T-helper 17 cell (primary cell): ENCODE data around the gene HLCS. TPM values are rescaled to one million over a fixed set of nuclear protein-coding genes. Genes with fewer than 3 reads are reported as not detected.
A peak's percentile ranks its signal among the peaks of the same experiment; 100 is the strongest.
"Not testable (repeated sequence)": the region's sequence is repeated elsewhere in the genome, so short reads cannot be mapped to it uniquely, and the experiment has no call there.

Experiments
- ATAC-seq: fragments of 150-1000 bp; cut with Tn5 transposase; 2 replicates; pipeline ENCODE4 v1.10.0; 2021; ENCODE audit warnings: mild to moderate bottlenecking, moderate library complexity
- DNase-seq, 3 donors: peaks; one replicate each; pipeline versions ENCODE4 v3.0.0 to v3.0.0-alpha.2; 2020 to 2021
- H3K9me3 ChIP-seq: one replicate; pipeline ENCODE4 v1.7.0; 2013; ENCODE audit warnings: low read length, mild to moderate bottlenecking; ENCODE audit not compliant: control insufficient read depth, poor library complexity, severe bottlenecking
- H3K27ac Mint-ChIP-seq: one replicate; pipeline ENCODE4 v1.8.0; 2022; ENCODE audit warnings: mild to moderate bottlenecking, moderate library complexity, mixed read lengths
- H3K27me3 Mint-ChIP-seq: one replicate; pipeline ENCODE4 v1.8.0; 2022; ENCODE audit warnings: mixed read lengths
- H3K36me3 Mint-ChIP-seq: one replicate; pipeline ENCODE4 v1.8.0; 2022; ENCODE audit warnings: low read depth, mixed read lengths
- H3K4me1 Mint-ChIP-seq: one replicate; pipeline ENCODE4 v1.8.0; 2022; ENCODE audit warnings: mild to moderate bottlenecking, mixed read lengths
- H3K4me3 Mint-ChIP-seq: one replicate; pipeline ENCODE4 v1.8.0; 2022; ENCODE audit warnings: mild to moderate bottlenecking, moderate library complexity, mixed read lengths
- total RNA-seq, 4 donors: library from RNA in 2 of 4; stranded (reverse) in 2 of 4; gene quantifications; one replicate each; pipeline ENCODE4 v1.2.3 and lab custom pipeline; 2022 to 2026

HLCS gene
- total RNA-seq, 2 donors from 2014 or later: 14.4 to 16.3 TPM

- DNase-seq (no peak), ATAC-seq (no peak)
- peaks cover 5% of the 10 kb centered on the region for H3K36me3 Mint-ChIP-seq
- no peaks in the 10 kb centered on the region for H3K9me3 ChIP-seq
- no peaks in the 10 kb centered on the region for H3K27me3 Mint-ChIP-seq
- peaks cover 17% of the 10 kb centered on the region for H3K4me1 Mint-ChIP-seq
- no peak overlapping the region for H3K4me3 Mint-ChIP-seq
- peak overlapping the region; percentile 21 for H3K27ac Mint-ChIP-seq
Measured at GRCh38 chr21:36960676-36961284, 5.7 kb downstream of the HLCS start.

- H3K4me1 Mint-ChIP-seq: peaks cover 7% of the 10 kb centered on the region
- H3K36me3 Mint-ChIP-seq: peaks cover 5% of the 10 kb centered on the region
- no peaks in the 10 kb centered on the region for H3K9me3 ChIP-seq
- H3K27me3 Mint-ChIP-seq: no peaks in the 10 kb centered on the region
- H3K27ac Mint-ChIP-seq: peak overlapping the region; percentile 56
- no peak overlapping the region for H3K4me3 Mint-ChIP-seq
- DNase-seq (no peak), ATAC-seq (no peak)
Measured at GRCh38 chr21:36959020-36959835, 7.2 kb downstream of the HLCS start.

GRCh38 chr21:36955783-36956182, 10.7 kb downstream of the HLCS start:
- DNase-seq (no peak), ATAC-seq (no peak)
- no peaks in the 10 kb centered on the region for H3K9me3 ChIP-seq
- peaks cover 10% of the 10 kb centered on the region for H3K4me1 Mint-ChIP-seq
- no peak overlapping the region for H3K4me3 Mint-ChIP-seq
- H3K27me3 Mint-ChIP-seq: no peaks in the 10 kb centered on the region
- peaks cover 5% of the 10 kb centered on the region for H3K36me3 Mint-ChIP-seq
- H3K27ac Mint-ChIP-seq: no peak overlapping the region

GRCh38 chr21:36952331-36952730, 14.1 kb downstream of the HLCS start:
- DNase-seq, H3K27ac Mint-ChIP-seq, ATAC-seq, H3K4me1 Mint-ChIP-seq, H3K9me3 ChIP-seq, H3K36me3 Mint-ChIP-seq, H3K27me3 Mint-ChIP-seq, H3K4me3 Mint-ChIP-seq: not testable (repeated sequence)

- DNase-seq (no peak), ATAC-seq (no peak)
- Mint-ChIP-seq H3K4me1 (peaks cover 8% of the 10 kb centered on the region), H3K27ac (no peak overlapping the region), H3K4me3 (no peak overlapping the region), H3K27me3 (no peaks in the 10 kb centered on the region), H3K36me3 (peaks cover 10% of the 10 kb centered on the region)
- no peaks in the 10 kb centered on the region for H3K9me3 ChIP-seq
Measured at GRCh38 chr21:36949171-36950141, 17.0 kb downstream of the HLCS start.

GRCh38 chr21:36948686-36949085, 17.8 kb downstream of the HLCS start:
- H3K27me3 Mint-ChIP-seq: no peaks in the 10 kb centered on the region
- ATAC-seq: no peak
- no peak overlapping the region for H3K27ac Mint-ChIP-seq
- H3K4me1 Mint-ChIP-seq: peaks cover 8% of the 10 kb centered on the region
- H3K4me3 Mint-ChIP-seq: no peak overlapping the region
- H3K9me3 ChIP-seq: no peaks in the 10 kb centered on the region
- peaks cover 10% of the 10 kb centered on the region for H3K36me3 Mint-ChIP-seq
- no peak for DNase-seq

- H3K9me3 ChIP-seq: no peaks in the 10 kb centered on the region
- peaks cover 13% of the 10 kb centered on the region for H3K4me1 Mint-ChIP-seq
- H3K4me3 Mint-ChIP-seq: no peak overlapping the region
- no peaks in the 10 kb centered on the region for H3K27me3 Mint-ChIP-seq
- H3K27ac Mint-ChIP-seq: peak overlapping the region; percentile 57
- peaks cover 13% of the 10 kb centered on the region for H3K36me3 Mint-ChIP-seq
- ATAC-seq (no peak), DNase-seq (no peak)
Measured at GRCh38 chr21:36946949-36947356, 19.5 kb downstream of the HLCS start.

- H3K4me3 Mint-ChIP-seq: no peak overlapping the region
- ATAC-seq (no peak), DNase-seq (no peak)
- H3K4me1 Mint-ChIP-seq: peaks cover 6% of the 10 kb centered on the region
- no peaks in the 10 kb centered on the region for H3K9me3 ChIP-seq
- no peaks in the 10 kb centered on the region for H3K27me3 Mint-ChIP-seq
- peaks cover 15% of the 10 kb centered on the region for H3K36me3 Mint-ChIP-seq
- H3K27ac Mint-ChIP-seq: no peak overlapping the region
Measured at GRCh38 chr21:36945496-36946138, 20.9 kb downstream of the HLCS start.

- Mint-ChIP-seq H3K4me3 (no peak overlapping the region), H3K27ac (peak overlapping the region; percentile 76), H3K36me3 (peaks cover 11% of the 10 kb centered on the region), H3K4me1 (no peaks in the 10 kb centered on the region), H3K27me3 (no peaks in the 10 kb centered on the region)
- H3K9me3 ChIP-seq: no peaks in the 10 kb centered on the region
- DNase-seq: no peak
- no peak for ATAC-seq
Measured at GRCh38 chr21:36936361-36937135, 29.9 kb downstream of the HLCS start.

- ATAC-seq: no peak
- H3K27me3 Mint-ChIP-seq: no peaks in the 10 kb centered on the region
- peak overlapping the region; percentile 19 for H3K27ac Mint-ChIP-seq
Measured at GRCh38 chr21:36934864-36935420, 31.5 kb downstream of the HLCS start.

GRCh38 chr21:36932161-36932816, 34.2 kb downstream of the HLCS start:
- Mint-ChIP-seq H3K4me3 (no peak overlapping the region), H3K27ac (no peak overlapping the region), H3K4me1 (peaks cover 3% of the 10 kb centered on the region), H3K27me3 (no peaks in the 10 kb centered on the region), H3K36me3 (peaks cover 10% of the 10 kb centered on the region)
- ATAC-seq (no peak), DNase-seq (no peak)
- no peaks in the 10 kb centered on the region for H3K9me3 ChIP-seq

More at GRCh38 chr21:36934864-36935420, 31.5 kb downstream of the HLCS start:
- no peaks in the 10 kb centered on the region for H3K9me3 ChIP-seq
- H3K36me3 Mint-ChIP-seq: peaks cover 11% of the 10 kb centered on the region
- peaks cover 1% of the 10 kb centered on the region for H3K4me1 Mint-ChIP-seq
- no peak overlapping the region for H3K4me3 Mint-ChIP-seq
- DNase-seq: no peak
